Measurements from ENCODE around the gene BRAP. TPM values are rescaled to one million over a fixed set of nuclear protein-coding genes. Genes with fewer than 3 reads are reported as not detected.

BRAP gene
- total RNA-seq, 1 donor from 2014 or later = 6.2 TPM

DNA sequence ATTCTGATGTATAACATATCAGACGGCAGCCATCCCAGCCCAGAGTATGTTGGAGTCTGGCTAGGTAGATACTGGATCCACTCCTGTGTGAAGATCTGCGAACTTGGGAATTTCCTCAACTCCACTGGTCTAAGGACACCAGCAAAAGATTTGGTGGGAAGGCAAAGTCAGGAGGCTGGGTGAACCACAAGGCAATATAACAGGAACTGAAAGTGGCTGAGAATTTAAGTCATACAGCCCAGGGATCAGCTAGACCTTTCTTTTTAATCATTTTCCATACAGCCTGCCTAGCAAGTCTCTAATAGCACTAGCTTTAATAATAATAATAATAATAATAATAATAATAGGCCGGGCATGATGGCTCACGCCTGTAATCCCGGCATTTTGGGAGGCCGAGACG, 34.8 kb downstream of the BRAP start:
- H3K4me1 ChIP-seq = no peaks in the 10 kb centered on the region
- DNase-seq (ENCODE audit: low spot score in 2 of 2) = no peak
- H3K36me3 ChIP-seq = peaks cover 70 to 94% of the 10 kb centered on the region in 2 donors
- H3K27ac ChIP-seq = no peak overlapping the region
- no peak overlapping the region for H3K4me3 ChIP-seq
- H3K27me3 ChIP-seq = no peaks in the 10 kb centered on the region
- intact Hi-C loops (cut with DNase I) = no loop called here
- TF ChIP-seq, protein P1, sequence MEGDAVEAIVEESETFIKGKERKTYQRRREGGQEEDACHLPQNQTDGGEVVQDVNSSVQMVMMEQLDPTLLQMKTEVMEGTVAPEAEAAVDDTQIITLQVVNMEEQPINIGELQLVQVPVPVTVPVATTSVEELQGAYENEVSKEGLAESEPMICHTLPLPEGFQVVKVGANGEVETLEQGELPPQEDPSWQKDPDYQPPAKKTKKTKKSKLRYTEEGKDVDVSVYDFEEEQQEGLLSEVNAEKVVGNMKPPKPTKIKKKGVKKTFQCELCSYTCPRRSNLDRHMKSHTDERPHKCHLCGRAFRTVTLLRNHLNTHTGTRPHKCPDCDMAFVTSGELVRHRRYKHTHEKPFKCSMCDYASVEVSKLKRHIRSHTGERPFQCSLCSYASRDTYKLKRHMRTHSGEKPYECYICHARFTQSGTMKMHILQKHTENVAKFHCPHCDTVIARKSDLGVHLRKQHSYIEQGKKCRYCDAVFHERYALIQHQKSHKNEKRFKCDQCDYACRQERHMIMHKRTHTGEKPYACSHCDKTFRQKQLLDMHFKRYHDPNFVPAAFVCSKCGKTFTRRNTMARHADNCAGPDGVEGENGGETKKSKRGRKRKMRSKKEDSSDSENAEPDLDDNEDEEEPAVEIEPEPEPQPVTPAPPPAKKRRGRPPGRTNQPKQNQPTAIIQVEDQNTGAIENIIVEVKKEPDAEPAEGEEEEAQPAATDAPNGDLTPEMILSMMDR (IDR thresholded peaks at IDR 0.05) = no peak
- H3K9me3 ChIP-seq = no peaks in the 10 kb centered on the region

DNA sequence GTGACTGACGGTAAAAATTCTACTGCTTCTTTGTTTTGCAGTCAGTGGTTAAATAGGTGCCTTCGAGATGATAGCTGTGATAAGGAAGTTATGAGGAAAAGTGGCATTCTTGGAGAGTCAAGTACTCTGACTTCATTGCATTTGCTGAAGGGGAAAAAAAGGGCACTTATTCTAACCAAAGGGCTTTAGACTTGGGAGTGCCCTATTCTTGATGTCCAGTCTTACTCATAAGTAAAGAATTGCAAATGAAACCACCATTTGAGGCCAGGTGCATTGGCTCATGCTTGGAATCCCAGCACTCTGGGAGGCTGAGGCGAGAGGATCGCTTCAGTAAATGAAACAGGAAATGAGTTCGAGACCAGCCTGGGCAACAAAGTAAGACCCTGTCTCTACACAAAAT, 40.3 kb downstream of the BRAP start:
- Histone ChIP-seq H3K27me3 (no peaks in the 10 kb centered on the region), H3K4me3 (no peak overlapping the region), H3K36me3 (peaks cover 54 to 67% of the 10 kb centered on the region in 2 donors), H3K27ac (no peak overlapping the region), H3K4me1 (peaks cover 0 to 6% of the 10 kb centered on the region in 2 donors), H3K9me3 (no peaks in the 10 kb centered on the region)
- no peak for DNase-seq (ENCODE audit: low spot score in 2 of 2)
- intact Hi-C loops (cut with DNase I) = no loop called here
- TF ChIP-seq, protein P1 (IDR thresholded peaks at IDR 0.05) = no peak

DNA sequence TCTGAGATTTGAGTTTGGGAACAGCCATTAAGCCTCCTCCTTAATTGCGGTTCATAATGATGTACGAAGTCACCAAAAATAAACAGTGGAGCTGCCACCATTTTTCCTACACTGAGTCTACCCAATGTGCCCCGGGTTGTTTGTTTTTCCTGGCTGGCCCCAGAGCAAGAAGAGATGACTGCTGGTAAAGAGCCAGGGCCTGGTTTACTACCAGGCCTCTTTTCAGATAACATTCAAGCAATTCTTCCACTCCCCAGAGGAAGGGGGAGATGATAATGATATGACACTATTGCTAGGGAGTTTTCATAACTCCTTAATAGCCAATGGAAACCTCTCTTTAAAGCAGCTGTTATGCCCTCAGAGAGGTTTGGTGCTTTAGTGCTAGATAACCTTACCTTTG, 42.3 kb downstream of the BRAP start:
- peaks cover 42 to 49% of the 10 kb centered on the region in 2 donors for H3K36me3 ChIP-seq
- H3K27me3 ChIP-seq = no peaks in the 10 kb centered on the region
- no peaks in the 10 kb centered on the region for H3K9me3 ChIP-seq
- TF ChIP-seq, protein P1 (IDR thresholded peaks at IDR 0.05) = no peak
- intact Hi-C loops (cut with DNase I) = no loop called here
- no peak for DNase-seq (ENCODE audit: low spot score in 2 of 2)
- H3K4me3 ChIP-seq = no peak overlapping the region
- peaks cover 0 to 6% of the 10 kb centered on the region in 2 donors for H3K4me1 ChIP-seq
- peak overlapping the region; percentile 26 to 50 for H3K27ac ChIP-seq

DNA sequence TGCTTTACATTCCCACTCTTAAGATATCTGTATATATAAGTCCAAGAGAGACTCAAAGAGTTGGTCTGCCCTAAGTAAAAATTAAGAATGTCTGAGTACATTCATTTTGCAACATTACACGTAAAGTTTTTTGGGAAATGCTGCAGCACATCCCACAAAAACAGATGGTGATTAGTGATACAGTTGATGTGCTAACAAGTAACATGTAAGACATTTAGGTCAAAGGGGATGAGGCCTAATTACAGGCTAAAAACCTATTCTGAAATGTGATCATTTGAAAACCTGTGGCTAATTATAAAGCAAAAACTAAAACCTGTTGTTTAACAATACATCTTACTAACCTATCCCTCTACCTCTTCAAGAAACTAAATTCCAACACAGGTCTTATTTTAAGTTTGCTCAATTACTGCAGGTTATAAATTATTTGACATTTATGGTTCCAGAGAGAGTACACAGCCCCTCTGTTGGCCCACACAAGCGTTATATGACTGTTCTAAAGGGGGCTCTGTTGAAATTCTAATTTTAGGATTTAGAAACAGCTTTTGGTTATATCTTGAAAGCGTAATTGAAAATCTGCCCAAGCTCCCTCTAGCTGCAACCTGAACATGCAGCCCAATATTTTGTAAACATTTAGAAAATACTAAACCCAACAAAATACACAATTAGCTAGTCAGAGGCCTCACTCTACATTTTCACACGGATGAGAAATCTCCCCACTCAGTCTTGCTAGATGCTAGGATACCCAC, 42.9 kb downstream of the BRAP start:
- TF ChIP-seq, protein P1 (IDR thresholded peaks at IDR 0.05) = no peak
- peak overlapping the region; percentile 26 to 50 for H3K27ac ChIP-seq
- no peak for DNase-seq (ENCODE audit: low spot score in 2 of 2)
- H3K9me3 ChIP-seq = no peaks in the 10 kb centered on the region
- peaks cover 37 to 43% of the 10 kb centered on the region in 2 donors for H3K36me3 ChIP-seq
- intact Hi-C loops (cut with DNase I) = no loop called here
- no peaks in the 10 kb centered on the region for H3K27me3 ChIP-seq
- peaks cover 0 to 6% of the 10 kb centered on the region in 2 donors for H3K4me1 ChIP-seq
- H3K4me3 ChIP-seq = no peak overlapping the region

DNA sequence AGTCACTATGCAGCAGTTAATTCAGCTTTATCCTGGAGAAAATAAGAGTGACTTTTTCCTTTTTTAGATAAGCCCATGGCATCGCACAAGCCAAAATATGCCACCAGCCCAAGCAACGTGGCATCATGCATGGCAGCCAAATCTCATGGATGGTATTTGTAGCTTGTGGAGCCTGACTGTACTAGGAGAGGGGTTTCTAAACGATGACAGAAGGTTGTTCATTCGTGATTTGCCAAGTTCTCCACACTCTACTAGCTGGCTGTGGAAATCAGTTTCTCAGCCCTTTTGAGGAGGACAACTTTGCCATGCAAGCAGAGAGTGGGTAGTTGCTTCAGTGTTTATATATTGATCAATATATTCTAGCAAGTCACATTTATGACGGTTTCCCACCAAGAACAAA, 45.2 kb downstream of the BRAP start:
- TF ChIP-seq, protein P1 (IDR thresholded peaks at IDR 0.05) = no peak
- intact Hi-C loops (cut with DNase I) = no loop called here
- no peak overlapping the region for H3K4me3 ChIP-seq
- peaks cover 2 to 6% of the 10 kb centered on the region in 2 donors for H3K4me1 ChIP-seq
- H3K36me3 ChIP-seq = peaks cover 17 to 21% of the 10 kb centered on the region in 2 donors
- DNase-seq (ENCODE audit: low spot score in 2 of 2) = no peak
- H3K27me3 ChIP-seq = no peaks in the 10 kb centered on the region
- H3K27ac ChIP-seq = no peak overlapping the region
- H3K9me3 ChIP-seq = no peaks in the 10 kb centered on the region
